Measurements from ENCODE around the gene ACTR8. TPM values are rescaled to one million over a fixed set of nuclear protein-coding genes. Genes with fewer than 3 reads are reported as not detected.

The ACTR8 gene
- total RNA-seq, 2 experiments from 2014 or later = 13.7 to 14.3 TPM

DNA sequence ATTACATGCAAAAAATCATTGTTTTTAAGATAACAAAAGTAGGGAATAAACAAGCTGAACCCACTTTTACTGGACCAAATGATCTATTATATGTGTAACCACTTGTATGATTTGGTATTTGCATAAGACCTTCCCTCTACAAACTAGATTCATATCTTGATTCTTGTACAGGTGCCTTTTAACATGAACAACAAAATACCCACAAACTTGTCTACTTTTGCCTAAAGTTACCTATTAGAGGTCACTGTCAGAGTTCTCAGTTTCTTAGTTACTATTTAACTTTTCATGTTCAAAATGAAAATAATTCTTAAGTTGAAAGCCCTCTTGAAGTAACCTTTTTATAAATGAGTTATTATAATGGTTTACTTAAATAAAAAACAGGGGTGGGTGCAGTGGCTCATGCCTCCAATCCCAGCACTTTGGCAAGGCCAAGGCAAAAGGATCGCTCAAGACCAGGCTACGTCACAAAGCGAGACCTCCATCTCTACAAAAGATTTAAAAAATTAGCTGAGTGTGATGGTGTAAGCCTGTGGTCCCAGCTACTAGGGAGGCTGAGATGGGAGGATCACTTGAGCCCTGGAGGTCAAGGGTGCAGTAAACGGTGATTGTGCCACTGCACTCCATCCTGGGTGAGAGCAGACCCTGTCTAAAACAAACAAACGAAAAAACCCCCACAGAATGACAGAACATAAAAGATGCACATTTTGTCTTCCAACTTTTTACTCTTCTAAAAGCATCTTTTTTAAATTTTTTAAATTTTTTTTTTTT lies 16.0 kb downstream of the ACTR8 start:
- H3K36me3 ChIP-seq (ENCODE audit: insufficient read depth, low read length) = peaks cover 70% of the 10 kb centered on the region
- no peaks in the 10 kb centered on the region for H3K9me3 ChIP-seq (ENCODE audit: control insufficient read depth in 1 of 2, insufficient read depth in 1 of 2, low read length in 2 of 2)
- Mint-ChIP-seq H3K36me3 (ENCODE audit: low read depth) (peaks cover 87% of the 10 kb centered on the region), H3K4me3 (no peak overlapping the region), H3K27ac (no peak overlapping the region), H3K9me3 (no peaks in the 10 kb centered on the region), H3K27me3 (no peaks in the 10 kb centered on the region), H3K4me1 (ENCODE audit: low read depth) (no peaks in the 10 kb centered on the region)
- POLR2A ChIA-PET = no interaction called here
- no peaks in the 10 kb centered on the region for H3K27me3 ChIP-seq (ENCODE audit: control insufficient read depth in 1 of 2, insufficient read depth in 2 of 2, low read length in 2 of 2)
- no peak for DNase-seq
- no peaks in the 10 kb centered on the region for H3K4me1 ChIP-seq (ENCODE audit: insufficient read depth, low read length)
- no peak for ATAC-seq (ENCODE audit: poor library complexity)
- intact Hi-C loops (cut with DNase I, micrococcal nuclease) = loop anchor here in 1 of 2 experiments (5.0 kb wide), 1 partner anchor 41 kb away; no protein-coding TSS in a partner anchor
- H3K27ac ChIP-seq (ENCODE audit: low read depth in 1 of 2, low read length in 2 of 2) = no peak overlapping the region
- CTCF ChIA-PET = no interaction called here
- no peak overlapping the region for H3K4me3 ChIP-seq (ENCODE audit: low read length)
- TF ChIP-seq, protein P1, sequence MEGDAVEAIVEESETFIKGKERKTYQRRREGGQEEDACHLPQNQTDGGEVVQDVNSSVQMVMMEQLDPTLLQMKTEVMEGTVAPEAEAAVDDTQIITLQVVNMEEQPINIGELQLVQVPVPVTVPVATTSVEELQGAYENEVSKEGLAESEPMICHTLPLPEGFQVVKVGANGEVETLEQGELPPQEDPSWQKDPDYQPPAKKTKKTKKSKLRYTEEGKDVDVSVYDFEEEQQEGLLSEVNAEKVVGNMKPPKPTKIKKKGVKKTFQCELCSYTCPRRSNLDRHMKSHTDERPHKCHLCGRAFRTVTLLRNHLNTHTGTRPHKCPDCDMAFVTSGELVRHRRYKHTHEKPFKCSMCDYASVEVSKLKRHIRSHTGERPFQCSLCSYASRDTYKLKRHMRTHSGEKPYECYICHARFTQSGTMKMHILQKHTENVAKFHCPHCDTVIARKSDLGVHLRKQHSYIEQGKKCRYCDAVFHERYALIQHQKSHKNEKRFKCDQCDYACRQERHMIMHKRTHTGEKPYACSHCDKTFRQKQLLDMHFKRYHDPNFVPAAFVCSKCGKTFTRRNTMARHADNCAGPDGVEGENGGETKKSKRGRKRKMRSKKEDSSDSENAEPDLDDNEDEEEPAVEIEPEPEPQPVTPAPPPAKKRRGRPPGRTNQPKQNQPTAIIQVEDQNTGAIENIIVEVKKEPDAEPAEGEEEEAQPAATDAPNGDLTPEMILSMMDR (IDR thresholded peaks at IDR 0.05) = no peak

DNA sequence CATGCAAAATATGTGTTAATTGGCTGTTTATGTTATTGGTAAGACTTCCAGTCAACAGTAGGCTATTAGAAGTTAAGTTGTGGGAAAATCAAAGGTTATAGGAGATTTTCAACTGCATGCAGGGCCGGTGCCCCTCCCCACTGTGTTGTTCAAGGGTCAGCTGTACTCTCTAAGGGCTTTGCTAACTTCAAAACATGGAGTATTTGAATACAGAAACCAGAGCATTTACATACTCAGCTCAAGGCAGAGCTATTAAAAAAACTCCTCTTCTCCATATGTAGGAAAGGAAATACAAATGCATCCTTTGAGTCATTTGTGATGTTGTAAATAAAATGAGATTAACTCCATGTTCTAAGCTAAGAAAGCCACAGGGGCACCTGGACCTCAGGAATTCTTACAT lies 18.8 kb downstream of the ACTR8 start:
- ATAC-seq (ENCODE audit: poor library complexity) (no peak), DNase-seq (no peak)
- Histone ChIP-seq H3K36me3 (ENCODE audit: insufficient read depth, low read length) (peaks cover 55% of the 10 kb centered on the region), H3K4me3 (ENCODE audit: low read length) (no peak overlapping the region), H3K27ac (ENCODE audit: low read depth in 1 of 2, low read length in 2 of 2) (no peak overlapping the region), H3K27me3 (ENCODE audit: control insufficient read depth in 1 of 2, insufficient read depth in 2 of 2, low read length in 2 of 2) (no peaks in the 10 kb centered on the region), H3K4me1 (ENCODE audit: insufficient read depth, low read length) (no peaks in the 10 kb centered on the region), H3K9me3 (ENCODE audit: control insufficient read depth in 1 of 2, insufficient read depth in 1 of 2, low read length in 2 of 2) (no peaks in the 10 kb centered on the region)
- Mint-ChIP-seq H3K36me3 (ENCODE audit: low read depth) (peaks cover 73% of the 10 kb centered on the region), H3K4me1 (ENCODE audit: low read depth) (no peaks in the 10 kb centered on the region), H3K9me3 (no peaks in the 10 kb centered on the region), H3K27ac (no peak overlapping the region), H3K27me3 (no peaks in the 10 kb centered on the region), H3K4me3 (no peak overlapping the region)
- TF ChIP-seq, protein P1 (IDR thresholded peaks at IDR 0.05) = no peak
- ChIA-PET POLR2A (no interaction called here), CTCF (no interaction called here)
- intact Hi-C loops (cut with DNase I, micrococcal nuclease) = no loop called here

DNA sequence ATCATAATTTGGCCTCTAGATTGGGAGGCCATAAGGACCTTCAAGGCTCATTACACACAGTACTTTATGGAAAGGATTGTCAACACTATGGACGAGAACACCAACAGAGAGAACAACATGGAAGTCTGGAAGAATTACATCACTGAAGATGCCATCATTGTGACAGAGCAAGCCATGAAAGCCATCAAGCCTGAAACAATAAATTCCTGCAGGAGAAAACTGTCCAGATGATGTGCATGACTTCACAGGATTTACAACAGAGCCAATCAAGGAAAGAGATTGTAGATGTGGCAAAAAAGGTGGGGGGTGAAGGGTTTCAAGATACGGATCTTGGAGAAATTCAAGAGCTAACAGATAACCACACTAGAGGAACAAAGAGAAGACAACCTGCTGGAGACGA lies 19.7 kb downstream of the ACTR8 start:
- ChIA-PET POLR2A (no interaction called here), CTCF (no interaction called here)
- Histone ChIP-seq H3K4me1 (ENCODE audit: insufficient read depth, low read length) (no peaks in the 10 kb centered on the region), H3K9me3 (ENCODE audit: control insufficient read depth in 1 of 2, insufficient read depth in 1 of 2, low read length in 2 of 2) (no peaks in the 10 kb centered on the region), H3K27me3 (ENCODE audit: control insufficient read depth in 1 of 2, insufficient read depth in 2 of 2, low read length in 2 of 2) (no peaks in the 10 kb centered on the region), H3K36me3 (ENCODE audit: insufficient read depth, low read length) (peaks cover 46% of the 10 kb centered on the region), H3K4me3 (ENCODE audit: low read length) (no peak overlapping the region), H3K27ac (ENCODE audit: low read depth in 1 of 2, low read length in 2 of 2) (no peak overlapping the region)
- no peaks in the 10 kb centered on the region for H3K9me3 Mint-ChIP-seq
- ATAC-seq (ENCODE audit: poor library complexity) = no peak
- TF ChIP-seq, protein P1 (IDR thresholded peaks at IDR 0.05) = no peak
- H3K4me1 Mint-ChIP-seq (ENCODE audit: low read depth) = no peaks in the 10 kb centered on the region
- no peaks in the 10 kb centered on the region for H3K27me3 Mint-ChIP-seq
- intact Hi-C loops (cut with DNase I, micrococcal nuclease) = no loop called here
- DNase-seq = no peak
- H3K4me3 Mint-ChIP-seq = no peak overlapping the region
- no peak overlapping the region for H3K27ac Mint-ChIP-seq
- H3K36me3 Mint-ChIP-seq (ENCODE audit: low read depth) = peaks cover 64% of the 10 kb centered on the region

All from CD4-positive, alpha-beta T cell (primary cell).